ENCODE results near the gene PIPOX. TPM values are rescaled to one million over a fixed set of nuclear protein-coding genes. Genes with fewer than 3 reads are reported as not detected.

The PIPOX gene
- total RNA-seq, 1 experiment from 2014 or later: not detected

DNA sequence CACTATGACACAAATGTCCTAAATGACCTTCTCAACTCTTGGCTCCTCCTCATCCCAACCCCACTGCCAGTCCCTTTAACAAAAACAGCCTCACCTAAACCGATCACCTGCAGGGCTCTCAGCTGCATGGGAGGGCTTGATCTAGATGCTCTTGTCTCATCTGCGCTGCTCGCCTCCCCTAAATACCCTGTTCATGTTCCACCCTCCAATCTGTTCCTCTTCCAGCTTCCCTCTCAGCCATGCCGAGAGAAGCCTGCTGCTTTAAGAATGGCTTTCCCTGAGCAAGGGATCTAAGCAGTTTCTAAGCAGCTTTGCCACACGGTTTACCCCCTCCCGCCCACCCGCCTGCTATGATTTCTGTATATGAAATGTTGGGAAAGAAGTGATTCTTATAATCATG lies 23.7 kb downstream of the PIPOX start:
- peak; percentile 66 for DNase-seq (ENCODE audit: low spot score)
- in situ Hi-C loops (cut with HindIII; ENCODE audit: low sequenced_read_pairs): no loop called here

GRCh38 chr17:29068818-29069217 lies 25.9 kb downstream of the PIPOX start:
- in situ Hi-C loops (cut with HindIII; ENCODE audit: low sequenced_read_pairs): no loop called here
- DNase-seq (ENCODE audit: low spot score): no peak

GRCh38 chr17:29069526-29070041 lies 26.6 kb downstream of the PIPOX start:
- in situ Hi-C loops (cut with HindIII; ENCODE audit: low sequenced_read_pairs): no loop called here
- DNase-seq (ENCODE audit: low spot score): no peak

DNA sequence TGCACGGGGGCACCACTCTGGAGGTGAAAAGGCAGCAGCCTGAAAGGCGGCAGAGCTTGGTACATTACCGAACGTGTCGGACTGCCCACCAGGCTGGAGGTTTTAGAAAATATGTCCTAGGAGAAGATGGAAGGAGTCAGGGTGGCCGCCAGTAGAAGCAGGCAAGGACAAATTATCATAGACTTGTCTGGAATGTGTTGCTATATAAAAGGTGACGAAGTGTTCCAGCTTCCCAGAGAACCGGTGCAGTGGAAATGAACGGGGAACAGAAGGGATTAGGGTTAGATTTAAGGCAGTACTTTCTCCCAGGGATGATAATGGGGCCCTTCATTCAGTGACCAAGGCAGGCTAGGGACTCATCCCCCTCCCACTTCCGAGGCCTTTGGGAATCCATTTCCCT lies 27.4 kb downstream of the PIPOX start:
- in situ Hi-C loops (cut with HindIII; ENCODE audit: low sequenced_read_pairs): no loop called here
- DNase-seq (ENCODE audit: low spot score): no peak

DNA sequence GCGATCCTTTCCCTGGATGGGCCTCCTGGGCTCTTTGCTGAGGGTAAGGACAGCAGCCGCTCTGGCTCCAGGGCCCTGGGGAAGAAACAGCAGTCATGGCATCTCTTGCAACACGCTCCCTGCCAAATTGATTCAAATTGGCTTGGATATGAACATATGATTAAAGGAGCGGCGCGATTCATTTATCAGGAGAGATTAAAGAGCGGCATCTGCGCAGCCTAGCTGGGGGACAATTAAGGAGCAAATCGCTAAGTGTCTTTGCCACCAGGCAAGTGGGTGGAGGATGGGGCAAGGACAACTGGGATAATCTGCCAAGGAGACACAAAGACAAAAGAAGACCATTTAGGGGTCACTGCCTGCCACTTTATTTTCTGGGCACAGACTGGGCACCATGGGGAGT lies 27.8 kb downstream of the PIPOX start:
- DNase-seq (ENCODE audit: low spot score): no peak
- in situ Hi-C loops (cut with HindIII; ENCODE audit: low sequenced_read_pairs): no loop called here

DNA sequence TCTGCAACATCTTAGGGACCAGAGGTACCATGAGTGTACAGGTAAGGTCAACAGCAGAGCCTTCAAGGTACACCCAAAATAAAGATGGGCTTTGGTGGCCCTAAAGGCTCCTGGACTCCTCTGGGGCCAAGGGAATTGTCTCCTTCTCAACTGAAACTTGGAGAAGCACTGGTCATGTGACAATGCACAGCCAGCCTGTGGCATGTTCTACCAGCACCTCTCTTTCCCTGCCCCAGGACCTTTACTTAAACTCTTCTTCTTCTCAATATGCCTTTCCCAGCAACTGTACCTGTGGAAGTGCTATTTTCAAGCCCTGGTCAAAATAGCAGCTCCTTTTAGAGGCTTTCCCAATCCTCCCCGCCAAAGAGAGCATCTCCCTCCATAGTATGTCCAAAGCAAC lies 28.4 kb downstream of the PIPOX start:
- no peak for DNase-seq (ENCODE audit: low spot score)
- in situ Hi-C loops (cut with HindIII; ENCODE audit: low sequenced_read_pairs): no loop called here

- in situ Hi-C loops (cut with HindIII; ENCODE audit: low sequenced_read_pairs): no loop called here
- DNase-seq (ENCODE audit: low spot score): no peak
Measured at GRCh38 chr17:29073045-29073444, 30.1 kb downstream of the PIPOX start.

DNA sequence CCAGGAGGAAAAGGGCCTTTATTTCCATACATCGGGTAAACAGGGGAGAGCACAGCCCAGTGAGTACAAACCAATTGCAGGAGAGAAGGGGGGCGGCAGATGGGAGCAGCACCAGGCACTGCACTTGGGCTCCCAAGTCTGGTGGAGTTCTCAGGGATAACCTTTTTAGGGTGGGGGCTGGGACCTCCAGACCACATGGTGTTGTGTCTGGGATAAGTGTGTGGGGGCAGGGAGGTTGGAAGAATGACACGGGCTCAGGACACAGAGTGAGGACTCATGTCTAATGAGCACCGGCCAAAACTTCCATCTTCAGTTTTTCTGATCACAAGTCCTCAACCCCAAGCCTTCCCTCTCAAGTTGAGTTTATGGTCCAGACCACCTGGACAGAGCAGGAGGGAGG lies 30.6 kb downstream of the PIPOX start:
- no peak for DNase-seq (ENCODE audit: low spot score)

DNA sequence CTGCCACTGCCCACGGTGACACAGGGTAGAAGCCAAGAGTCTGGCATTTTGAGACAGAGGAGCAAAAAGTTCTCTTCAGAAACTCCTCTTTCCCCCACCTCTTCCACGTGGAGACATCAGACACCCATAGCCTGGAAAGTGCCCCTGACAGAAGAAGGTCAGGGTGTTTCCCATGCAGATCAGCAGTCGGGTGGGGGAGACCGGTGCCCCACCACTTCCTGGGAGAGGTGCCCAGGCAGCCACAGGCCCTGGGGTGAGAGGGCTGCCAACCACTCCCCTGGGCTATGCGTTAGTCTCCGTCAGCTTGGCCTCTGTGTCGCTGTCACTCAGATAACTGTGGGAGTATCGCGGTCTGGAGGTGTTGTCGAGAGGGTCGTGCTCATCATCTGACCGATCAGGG lies 31.5 kb downstream of the PIPOX start:
- in situ Hi-C loops (cut with HindIII; ENCODE audit: low sequenced_read_pairs): no loop called here
- peak; percentile 48 for DNase-seq (ENCODE audit: low spot score)

More for the DNA sequence above, 30.6 kb downstream of the PIPOX start:
- in situ Hi-C loops (cut with HindIII; ENCODE audit: low sequenced_read_pairs): no loop called here

DNA sequence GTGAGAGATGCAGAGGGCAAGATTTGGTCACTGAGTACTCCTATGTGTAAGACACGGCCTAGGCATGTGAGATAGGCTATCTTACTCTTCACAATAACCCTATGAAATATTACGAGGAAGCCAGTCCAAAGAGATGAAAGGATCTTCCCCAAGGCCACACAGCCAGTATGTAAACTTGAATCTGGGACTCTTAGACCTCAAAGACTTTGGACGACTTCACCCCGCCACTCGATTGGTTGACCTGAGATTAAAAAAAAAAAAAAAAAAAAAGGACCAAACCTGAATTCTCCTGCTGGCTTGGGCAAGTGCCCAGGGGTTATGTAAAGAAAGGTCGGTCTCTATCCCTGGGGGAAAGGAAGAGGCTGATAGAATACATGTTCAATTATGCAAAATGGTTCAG lies 33.1 kb downstream of the PIPOX start:
- no peak for DNase-seq (ENCODE audit: low spot score)
- in situ Hi-C loops (cut with HindIII; ENCODE audit: low sequenced_read_pairs): no loop called here

- in situ Hi-C loops (cut with HindIII; ENCODE audit: low sequenced_read_pairs): no loop called here
- no peak for DNase-seq (ENCODE audit: low spot score)
Measured at GRCh38 chr17:29076722-29077121, 33.8 kb downstream of the PIPOX start.

DNA sequence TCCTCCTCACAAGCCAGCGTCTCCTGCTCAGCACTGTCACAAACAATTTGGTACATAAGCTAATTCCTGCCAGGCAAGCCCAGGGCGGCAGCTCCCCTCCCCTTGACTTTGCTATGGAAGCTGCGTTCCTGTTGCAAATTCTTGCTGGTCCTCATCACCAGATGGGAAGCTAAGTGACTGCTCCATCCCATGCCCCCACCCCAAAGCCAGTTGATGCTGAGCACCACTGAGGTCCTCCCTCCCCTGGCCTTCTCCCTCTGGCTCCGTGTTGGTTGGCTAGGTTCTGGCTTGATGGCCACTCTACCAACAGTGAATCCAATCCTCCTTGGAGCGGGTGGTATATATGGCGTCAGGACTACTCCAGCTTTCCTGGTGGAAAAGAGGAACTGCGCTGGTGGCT lies 34.4 kb downstream of the PIPOX start:
- in situ Hi-C loops (cut with HindIII; ENCODE audit: low sequenced_read_pairs): no loop called here
- DNase-seq (ENCODE audit: low spot score): no peak

DNA sequence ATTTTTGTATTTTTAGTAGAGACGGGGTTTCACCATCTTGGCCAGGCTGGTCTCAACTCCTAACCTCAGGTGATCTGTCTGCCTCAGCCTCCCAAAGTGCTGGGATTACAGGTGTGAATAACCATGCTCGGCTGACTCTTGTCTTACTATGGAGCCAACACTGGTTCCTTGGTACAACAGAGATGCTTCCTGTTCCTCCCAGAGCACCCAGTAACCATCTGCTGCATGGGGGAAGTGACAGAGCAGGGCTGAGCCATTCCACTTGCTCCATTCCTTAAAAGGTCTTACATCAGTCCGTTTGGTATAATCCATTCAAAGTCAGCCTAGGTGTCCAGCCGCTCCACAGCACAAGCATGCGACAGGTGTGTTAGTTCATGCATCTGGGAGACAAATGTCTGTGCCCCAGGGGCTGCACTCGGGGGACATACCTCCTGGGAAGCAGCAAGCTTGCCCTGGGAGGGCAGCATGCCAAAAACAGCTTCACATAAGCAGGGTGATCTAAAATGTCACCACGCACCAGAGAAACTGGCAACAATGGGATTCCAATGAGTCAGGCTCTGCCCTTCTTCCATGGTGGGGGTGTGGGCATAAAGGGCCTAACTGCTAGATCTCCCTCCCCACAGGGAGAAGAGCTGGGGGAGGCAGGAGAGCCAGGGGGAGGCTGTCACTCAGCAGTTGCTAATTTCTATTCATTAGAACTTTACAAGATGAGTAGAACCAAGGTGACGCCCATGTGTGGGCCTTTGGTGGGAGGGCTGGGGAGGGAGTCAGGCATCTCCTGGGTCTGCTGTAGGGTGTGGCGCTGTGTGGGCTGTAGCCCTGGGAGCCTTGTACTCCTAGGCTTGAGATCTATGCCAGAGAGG lies 35.5 kb downstream of the PIPOX start:
- in situ Hi-C loops (cut with HindIII; ENCODE audit: low sequenced_read_pairs): no loop called here
- no peak for DNase-seq (ENCODE audit: low spot score)

- no peak for DNase-seq (ENCODE audit: low spot score)
- in situ Hi-C loops (cut with HindIII; ENCODE audit: low sequenced_read_pairs): no loop called here
Measured at GRCh38 chr17:29079433-29079832, 36.5 kb downstream of the PIPOX start.

GRCh38 chr17:29079887-29080286 lies 36.9 kb downstream of the PIPOX start:
- in situ Hi-C loops (cut with HindIII; ENCODE audit: low sequenced_read_pairs): loop anchor here (10.0 kb wide), 1 partner anchor 55 kb away; no protein-coding TSS in a partner anchor
- DNase-seq (ENCODE audit: low spot score): no peak

- in situ Hi-C loops (cut with HindIII; ENCODE audit: low sequenced_read_pairs): loop anchor here (10.0 kb wide), 1 partner anchor 56 kb away; no protein-coding TSS in a partner anchor
Measured at GRCh38 chr17:29080323-29080722, 37.4 kb downstream of the PIPOX start.

DNA sequence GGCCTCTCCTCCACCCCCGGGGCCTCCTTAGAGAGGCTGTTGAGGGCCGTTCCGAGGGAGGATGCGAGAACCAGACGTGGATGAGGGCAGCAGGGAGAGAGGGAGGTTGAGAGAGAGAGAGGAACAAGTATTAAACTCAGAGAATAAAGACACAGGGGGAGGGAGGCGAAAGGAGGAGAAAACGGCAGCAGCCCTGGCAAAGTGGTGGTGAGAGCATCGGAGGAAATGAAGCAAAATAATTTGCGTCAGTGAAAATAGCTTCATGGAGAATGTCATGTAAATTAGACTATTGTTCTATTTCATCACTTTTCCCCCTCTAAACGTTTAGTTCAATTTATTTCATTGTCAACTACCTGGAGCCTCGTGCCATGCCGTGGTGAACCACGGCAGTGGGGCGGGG lies 38.0 kb downstream of the PIPOX start:
- DNase-seq (ENCODE audit: low spot score): no peak
- in situ Hi-C loops (cut with HindIII; ENCODE audit: low sequenced_read_pairs): loop anchor here (10.0 kb wide), 1 partner anchor 56 kb away; no protein-coding TSS in a partner anchor

More at GRCh38 chr17:29080323-29080722, 37.4 kb downstream of the PIPOX start:
- no peak for DNase-seq (ENCODE audit: low spot score)

DNA sequence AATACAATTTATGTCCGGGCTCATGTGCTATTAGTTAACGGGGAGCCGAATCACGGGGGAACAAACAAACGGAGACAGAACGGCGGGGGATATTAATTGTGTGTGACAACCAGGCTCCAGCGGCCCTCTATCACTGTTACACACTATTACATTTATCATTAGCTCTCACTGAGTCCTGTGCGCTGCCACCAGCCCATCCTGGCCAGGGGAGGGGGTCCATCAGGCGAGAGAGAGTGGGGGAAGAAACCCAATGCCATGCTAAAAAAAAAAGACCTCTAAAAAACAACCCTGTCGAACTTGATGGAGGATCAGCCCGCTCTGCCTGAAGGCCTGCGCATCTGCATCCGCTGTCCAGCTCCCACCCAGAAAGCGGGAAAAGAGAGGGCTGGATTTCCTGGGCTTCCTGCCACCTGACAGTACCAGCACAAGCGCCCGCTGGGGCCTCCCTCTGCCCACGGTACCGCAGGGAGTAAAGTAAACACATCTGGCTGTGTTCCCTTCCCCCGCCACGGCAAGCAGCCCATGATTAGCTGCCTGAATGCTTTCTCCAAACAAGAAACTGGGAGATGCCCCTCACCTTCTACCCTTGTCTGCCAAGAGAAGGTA lies 41.7 kb downstream of the PIPOX start:
- in situ Hi-C loops (cut with HindIII; ENCODE audit: low sequenced_read_pairs): loop anchor here (10.0 kb wide), 1 partner anchor 60 kb away; no protein-coding TSS in a partner anchor
- DNase-seq (ENCODE audit: low spot score): no peak

- no peak for DNase-seq (ENCODE audit: low spot score)
Measured at GRCh38 chr17:29085223-29085622, 42.3 kb downstream of the PIPOX start.

More at GRCh38 chr17:29085223-29085622, 42.3 kb downstream of the PIPOX start:
- in situ Hi-C loops (cut with HindIII; ENCODE audit: low sequenced_read_pairs): loop anchor here (10.0 kb wide), 1 partner anchor 60 kb away; no protein-coding TSS in a partner anchor

Measured in G401 (cell line).